CD4-positive, alpha-beta T cell (primary cell): Measurements from ENCODE around the gene ADIPOR2. TPM values are rescaled to one million over a fixed set of nuclear protein-coding genes. Genes with fewer than 3 reads are reported as not detected.

Source experiments
- ATAC-seq: fragments of 200-7000 bp; cut with Tn5 transposase; one replicate; pipeline ENCODE4 v1.10.0; 2022; ENCODE audit warnings: mild to moderate bottlenecking; ENCODE audit not compliant: poor library complexity
- CTCF ChIA-PET: fragments of 350-600 bp; sonication (Branson Sonifier 250); formaldehyde crosslinking; loops from one replicate; lab custom pipeline; 2021; ENCODE audit warnings: antibody characterized with exemption, inconsistent platforms; lab: Charles Lee
- POLR2A ChIA-PET: fragments of 350-600 bp; sonication (Branson Sonifier 250); formaldehyde crosslinking; loops from one replicate; lab custom pipeline; 2021; ENCODE audit warnings: antibody characterized with exemption, inconsistent platforms; lab: Charles Lee
- DNase-seq, 14 experiments: peaks; one replicate each; pipeline ENCODE4 v3.0.0-alpha.2; 2013 to 2020; ENCODE audit warnings: mixed read lengths in 2 of 14
- H3K27ac ChIP-seq, 2 donors: one replicate each; pipeline versions ENCODE4 v1.5.1 to v1.7.0; 2013; ENCODE audit warnings: low read length in 2 of 2, low read depth in 1 of 2, mild to moderate bottlenecking in 1 of 2
- H3K27me3 ChIP-seq, 2 experiments: 1 replicate in 1 of 2; 2 replicates in 1 of 2; pipeline versions ENCODE4 v1.6.1 to v1.7.0; 2013; ENCODE audit warnings: low read length in 2 of 2, control low read depth in 1 of 2, mild to moderate bottlenecking in 1 of 2, moderate library complexity in 1 of 2; ENCODE audit not compliant: insufficient read depth in 2 of 2, control insufficient read depth in 1 of 2
- H3K36me3 ChIP-seq: one replicate; pipeline ENCODE4 v1.6.1; 2013; ENCODE audit warnings: low read length, control low read depth; ENCODE audit not compliant: insufficient read depth
- H3K4me1 ChIP-seq: one replicate; pipeline ENCODE4 v1.6.1; 2013; ENCODE audit warnings: low read length, control low read depth; ENCODE audit not compliant: insufficient read depth
- H3K4me3 ChIP-seq: one replicate; pipeline ENCODE4 v1.5.1; 2013; ENCODE audit warnings: mild to moderate bottlenecking, low read length, moderate library complexity
- H3K9me3 ChIP-seq, 2 experiments: 1 replicate in 1 of 2; 2 replicates in 1 of 2; pipeline versions ENCODE4 v1.6.1 to v1.7.0; 2013; ENCODE audit warnings: low read length in 2 of 2, mild to moderate bottlenecking in 2 of 2, control low read depth in 1 of 2, moderate library complexity in 1 of 2; ENCODE audit not compliant: control insufficient read depth in 1 of 2, insufficient read depth in 1 of 2
- H3K27ac Mint-ChIP-seq: one replicate; pipeline ENCODE4 v1.8.0; 2020; ENCODE audit warnings: mixed read lengths
- H3K27me3 Mint-ChIP-seq: one replicate; pipeline ENCODE4 v1.8.0; 2021; ENCODE audit warnings: mixed read lengths
- H3K36me3 Mint-ChIP-seq: one replicate; pipeline ENCODE4 v1.8.0; 2021; ENCODE audit warnings: low read depth, mixed read lengths
- H3K4me1 Mint-ChIP-seq: one replicate; pipeline ENCODE4 v1.8.0; 2021; ENCODE audit warnings: low read depth, mixed read lengths
- H3K4me3 Mint-ChIP-seq: one replicate; pipeline ENCODE4 v1.8.0; 2020; ENCODE audit warnings: mild to moderate bottlenecking, mixed read lengths
- H3K9me3 Mint-ChIP-seq: one replicate; pipeline ENCODE4 v1.8.0; 2020; ENCODE audit warnings: mixed read lengths
- intact Hi-C, 2 experiments: fragments of 100-400 bp; cut with DNase I in 1 of 2; cut with micrococcal nuclease in 1 of 2; formaldehyde crosslinking; loops; one replicate each; pipeline versions ENCODE4 v1.15.1 to v1.9.0; 2023 to 2025; cut with DNase I, micrococcal nuclease
- total RNA-seq, 174 experiments: library from RNA in 2 of 174; stranded (reverse) in 2 of 174; gene quantifications; one replicate each; pipeline ENCODE4 v1.2.3 and lab custom pipeline; 2021 to 2026
- TF ChIP-seq, protein P1 (sequence below): fragments of 200-600 bp; IDR thresholded peaks from one replicate; pipeline ENCODE4 v1.8.0; 2022; ENCODE audit warnings: antibody characterized with exemption, mild to moderate bottlenecking

ADIPOR2 gene
- total RNA-seq, 2 experiments from 2014 or later: 12.5 to 12.6 TPM

- no peaks in the 10 kb centered on the region for H3K9me3 ChIP-seq
- no peak overlapping the region for H3K4me3 ChIP-seq
- H3K4me1 ChIP-seq: no peaks in the 10 kb centered on the region
- no peaks in the 10 kb centered on the region for H3K27me3 Mint-ChIP-seq
- H3K36me3 Mint-ChIP-seq: peaks cover 48% of the 10 kb centered on the region
- no peaks in the 10 kb centered on the region for H3K27me3 ChIP-seq
- H3K9me3 Mint-ChIP-seq: no peaks in the 10 kb centered on the region
- H3K27ac Mint-ChIP-seq: no peak overlapping the region
- ATAC-seq (no peak), DNase-seq (no peak)
- no peak overlapping the region for H3K27ac ChIP-seq
- CTCF ChIA-PET: no interaction called here
- H3K4me3 Mint-ChIP-seq: no peak overlapping the region
- TF ChIP-seq, protein P1, sequence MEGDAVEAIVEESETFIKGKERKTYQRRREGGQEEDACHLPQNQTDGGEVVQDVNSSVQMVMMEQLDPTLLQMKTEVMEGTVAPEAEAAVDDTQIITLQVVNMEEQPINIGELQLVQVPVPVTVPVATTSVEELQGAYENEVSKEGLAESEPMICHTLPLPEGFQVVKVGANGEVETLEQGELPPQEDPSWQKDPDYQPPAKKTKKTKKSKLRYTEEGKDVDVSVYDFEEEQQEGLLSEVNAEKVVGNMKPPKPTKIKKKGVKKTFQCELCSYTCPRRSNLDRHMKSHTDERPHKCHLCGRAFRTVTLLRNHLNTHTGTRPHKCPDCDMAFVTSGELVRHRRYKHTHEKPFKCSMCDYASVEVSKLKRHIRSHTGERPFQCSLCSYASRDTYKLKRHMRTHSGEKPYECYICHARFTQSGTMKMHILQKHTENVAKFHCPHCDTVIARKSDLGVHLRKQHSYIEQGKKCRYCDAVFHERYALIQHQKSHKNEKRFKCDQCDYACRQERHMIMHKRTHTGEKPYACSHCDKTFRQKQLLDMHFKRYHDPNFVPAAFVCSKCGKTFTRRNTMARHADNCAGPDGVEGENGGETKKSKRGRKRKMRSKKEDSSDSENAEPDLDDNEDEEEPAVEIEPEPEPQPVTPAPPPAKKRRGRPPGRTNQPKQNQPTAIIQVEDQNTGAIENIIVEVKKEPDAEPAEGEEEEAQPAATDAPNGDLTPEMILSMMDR: no peak
- peaks cover 25% of the 10 kb centered on the region for H3K36me3 ChIP-seq
- POLR2A ChIA-PET: no interaction called here
- H3K4me1 Mint-ChIP-seq: peaks cover 10% of the 10 kb centered on the region
- intact Hi-C loops: no loop called here
Measured at GRCh38 chr12:1769809-1770494, 79.1 kb downstream of the ADIPOR2 start.

DNA sequence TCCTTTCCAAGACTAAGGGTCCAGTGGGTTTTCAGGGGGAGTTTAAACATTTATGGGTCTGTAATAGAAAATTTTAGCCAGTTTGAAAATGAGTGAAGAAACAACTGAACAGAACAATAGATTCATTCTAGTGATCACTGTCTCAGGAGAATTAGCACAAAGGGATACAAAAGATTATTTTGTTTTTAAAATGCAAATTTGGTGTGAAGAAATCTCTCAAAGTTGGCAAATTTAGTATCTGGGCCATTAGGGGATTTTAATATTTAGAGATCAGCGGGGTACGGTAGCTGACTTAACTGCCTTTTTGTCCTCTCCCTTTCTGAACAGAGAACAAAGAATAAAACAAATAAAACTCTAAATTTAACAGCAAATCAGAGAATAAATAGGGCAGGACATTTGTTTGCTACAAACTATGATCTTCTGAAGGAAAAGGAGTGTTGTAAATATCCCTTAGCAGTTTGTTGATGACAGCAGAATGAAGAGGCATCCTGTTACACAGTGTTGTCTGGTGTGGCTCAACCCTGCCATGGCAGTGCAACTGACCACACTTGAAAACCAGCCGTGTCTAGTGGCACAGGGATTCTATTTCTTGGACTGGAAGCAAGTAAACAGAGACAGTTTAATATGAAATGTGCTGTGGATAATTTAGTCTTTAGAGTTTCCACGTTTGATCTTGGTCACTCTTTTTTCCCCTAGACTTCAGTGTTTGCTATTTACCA is 83.2 kb downstream of the ADIPOR2 start:
- Mint-ChIP-seq H3K27ac (no peak overlapping the region), H3K4me3 (no peak overlapping the region), H3K27me3 (no peaks in the 10 kb centered on the region), H3K9me3 (no peaks in the 10 kb centered on the region), H3K36me3 (peaks cover 81% of the 10 kb centered on the region), H3K4me1 (no peaks in the 10 kb centered on the region)
- no peak for DNase-seq
- ChIA-PET POLR2A (no interaction called here), CTCF (interaction anchor here (1.6 kb wide), 1 partner anchor 121 kb away, joined by 3 read pairs; no protein-coding TSS in a partner anchor)
- no peak overlapping the region for H3K4me3 ChIP-seq
- intact Hi-C loops: no loop called here
- no peaks in the 10 kb centered on the region for H3K9me3 ChIP-seq
- peaks cover 41% of the 10 kb centered on the region for H3K36me3 ChIP-seq
- H3K27ac ChIP-seq: no peak overlapping the region
- no peaks in the 10 kb centered on the region for H3K27me3 ChIP-seq
- TF ChIP-seq, protein P1: no peak
- no peak for ATAC-seq
- no peaks in the 10 kb centered on the region for H3K4me1 ChIP-seq

DNA sequence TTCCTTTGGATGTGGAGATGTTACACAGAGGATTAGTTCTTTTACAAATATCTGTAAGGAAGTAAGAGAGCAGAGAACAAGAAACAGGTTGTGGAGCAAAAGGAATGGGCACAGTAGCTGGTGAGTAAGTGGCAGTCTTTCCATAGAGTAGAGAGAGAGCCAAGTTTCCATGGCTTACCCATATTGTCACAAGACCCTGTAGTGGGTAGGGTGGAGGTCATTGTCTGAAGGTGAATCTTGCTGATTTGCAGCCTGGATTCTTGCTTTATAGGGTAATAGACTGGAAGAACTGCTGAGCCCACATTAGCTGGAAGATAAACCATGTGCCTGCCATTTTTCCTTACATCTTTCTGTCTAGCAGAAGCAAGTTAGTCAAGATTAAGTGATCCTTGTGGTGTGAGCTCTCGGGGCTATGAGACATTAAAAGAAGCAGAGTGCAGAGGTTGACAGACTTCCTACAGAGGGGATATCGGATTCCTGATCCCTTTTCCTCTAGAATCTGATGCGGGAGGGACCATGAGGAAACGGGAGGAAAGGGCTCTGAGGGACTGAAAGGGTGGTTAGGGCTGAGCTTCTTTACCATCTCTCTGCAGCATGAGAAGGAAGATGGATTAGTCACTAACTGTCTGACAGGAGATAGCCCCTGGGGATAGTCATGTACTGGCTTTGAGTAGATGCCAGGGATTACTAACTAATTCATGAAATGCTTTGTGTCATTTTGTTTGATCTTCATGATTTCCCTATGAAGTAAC is 85.5 kb downstream of the ADIPOR2 start:
- Histone ChIP-seq H3K4me1 (no peaks in the 10 kb centered on the region), H3K4me3 (no peak overlapping the region), H3K27me3 (no peaks in the 10 kb centered on the region), H3K27ac (no peak overlapping the region), H3K36me3 (peaks cover 43% of the 10 kb centered on the region), H3K9me3 (no peaks in the 10 kb centered on the region)
- Mint-ChIP-seq H3K9me3 (no peaks in the 10 kb centered on the region), H3K36me3 (peaks cover 87% of the 10 kb centered on the region), H3K27me3 (no peaks in the 10 kb centered on the region), H3K27ac (no peak overlapping the region), H3K4me3 (no peak overlapping the region), H3K4me1 (no peaks in the 10 kb centered on the region)
- ChIA-PET CTCF (interaction anchor here (1.0 to 1.6 kb wide), 2 partner anchors 15 to 164 kb away, joined by 3 read pairs; no protein-coding TSS in a partner anchor), POLR2A (no interaction called here)
- no peak for DNase-seq
- TF ChIP-seq, protein P1: no peak
- ATAC-seq: no peak
- intact Hi-C loops: no loop called here
